ENCODE measurements around the gene MRPS33. TPM values are rescaled to one million over a fixed set of nuclear protein-coding genes. Genes with fewer than 3 reads are reported as not detected.

MRPS33 gene
- total and polyA plus RNA-seq, 2 of the 13 experiments (the other 11 are each of a cell fraction or from before 2014, with no cell fraction given): 50.9 to 91.0 TPM

DNA sequence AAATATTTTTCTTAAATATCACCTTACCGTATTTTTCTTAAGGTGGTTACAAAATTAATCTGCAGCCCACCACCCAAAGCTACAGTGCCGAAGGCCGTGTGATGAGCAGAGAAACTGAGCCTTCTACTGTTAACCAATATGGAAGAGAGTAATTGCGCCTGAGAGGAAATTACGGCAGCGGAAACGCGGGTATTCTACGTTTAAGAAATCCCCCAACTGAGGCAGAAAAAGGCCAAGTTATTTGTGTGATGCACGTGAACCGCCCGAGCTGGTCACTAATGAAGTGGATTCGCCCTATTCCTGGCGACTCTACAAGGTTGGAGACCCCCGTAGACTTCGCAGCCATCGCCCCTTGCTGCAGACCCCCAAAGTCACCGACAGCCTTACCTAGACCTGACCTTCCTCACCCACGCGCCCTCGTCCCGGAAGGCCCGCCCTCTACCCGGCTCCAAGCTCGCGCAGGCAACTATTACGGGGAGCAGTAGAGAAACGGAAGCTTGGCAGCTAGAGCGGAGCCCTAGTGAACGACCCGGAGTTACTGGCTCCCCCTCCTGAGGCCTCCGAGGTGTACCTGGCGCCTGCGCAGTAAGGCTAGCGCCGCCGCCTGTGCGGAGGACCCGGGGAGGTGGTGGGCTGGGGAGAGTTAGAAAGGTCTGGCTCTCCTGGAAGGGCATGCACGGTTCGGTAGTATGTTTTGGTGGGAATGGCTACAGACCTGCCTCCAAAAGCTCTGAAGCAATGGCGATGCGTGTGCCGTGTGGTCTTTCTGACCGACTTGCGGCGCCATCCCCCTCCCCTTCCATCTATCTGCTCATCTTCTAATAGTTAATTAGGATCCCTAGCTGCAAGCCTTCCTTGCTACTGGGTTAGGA lies at the start of gene MRPS33 (continued):
- TF ChIP-seq, protein P1, sequence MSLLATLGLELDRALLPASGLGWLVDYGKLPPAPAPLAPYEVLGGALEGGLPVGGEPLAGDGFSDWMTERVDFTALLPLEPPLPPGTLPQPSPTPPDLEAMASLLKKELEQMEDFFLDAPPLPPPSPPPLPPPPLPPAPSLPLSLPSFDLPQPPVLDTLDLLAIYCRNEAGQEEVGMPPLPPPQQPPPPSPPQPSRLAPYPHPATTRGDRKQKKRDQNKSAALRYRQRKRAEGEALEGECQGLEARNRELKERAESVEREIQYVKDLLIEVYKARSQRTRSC (CRISPR knock-in tag; IDR thresholded peaks at IDR 0.05; ENCODE audit: low read depth): no peak
- TF ChIP-seq ZNF263 (CRISPR knock-in tag; IDR thresholded peaks at IDR 0.05): no peak
- TF ChIP-seq ZNF75D (CRISPR knock-in tag; IDR thresholded peaks at IDR 0.05; ENCODE audit: borderline replicate concordance): no peak
- TF ChIP-seq, protein P2, sequence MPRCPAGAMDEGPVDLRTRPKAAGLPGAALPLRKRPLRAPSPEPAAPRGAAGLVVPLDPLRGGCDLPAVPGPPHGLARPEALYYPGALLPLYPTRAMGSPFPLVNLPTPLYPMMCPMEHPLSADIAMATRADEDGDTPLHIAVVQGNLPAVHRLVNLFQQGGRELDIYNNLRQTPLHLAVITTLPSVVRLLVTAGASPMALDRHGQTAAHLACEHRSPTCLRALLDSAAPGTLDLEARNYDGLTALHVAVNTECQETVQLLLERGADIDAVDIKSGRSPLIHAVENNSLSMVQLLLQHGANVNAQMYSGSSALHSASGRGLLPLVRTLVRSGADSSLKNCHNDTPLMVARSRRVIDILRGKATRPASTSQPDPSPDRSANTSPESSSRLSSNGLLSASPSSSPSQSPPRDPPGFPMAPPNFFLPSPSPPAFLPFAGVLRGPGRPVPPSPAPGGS (CRISPR knock-in tag; IDR thresholded peaks at IDR 0.05): peak; percentile 79; the same call in 1 of the 2 replicates
- TF ChIP-seq ATF7-NPFF (CRISPR knock-in tag; IDR thresholded peaks at IDR 0.05; ENCODE audit: low read depth): no peak
- no peak for TF ChIP-seq ZNF30 (CRISPR knock-in tag; IDR thresholded peaks at IDR 0.05)
- TF ChIP-seq, protein P3, sequence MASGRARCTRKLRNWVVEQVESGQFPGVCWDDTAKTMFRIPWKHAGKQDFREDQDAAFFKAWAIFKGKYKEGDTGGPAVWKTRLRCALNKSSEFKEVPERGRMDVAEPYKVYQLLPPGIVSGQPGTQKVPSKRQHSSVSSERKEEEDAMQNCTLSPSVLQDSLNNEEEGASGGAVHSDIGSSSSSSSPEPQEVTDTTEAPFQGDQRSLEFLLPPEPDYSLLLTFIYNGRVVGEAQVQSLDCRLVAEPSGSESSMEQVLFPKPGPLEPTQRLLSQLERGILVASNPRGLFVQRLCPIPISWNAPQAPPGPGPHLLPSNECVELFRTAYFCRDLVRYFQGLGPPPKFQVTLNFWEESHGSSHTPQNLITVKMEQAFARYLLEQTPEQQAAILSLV (CRISPR knock-in tag; IDR thresholded peaks at IDR 0.05; ENCODE audit: borderline replicate concordance): peak; percentile 94
- no peak for TF ChIP-seq RORA (CRISPR knock-in tag; IDR thresholded peaks at IDR 0.05)
- 0 out of 2 replicates have a peak, but pooled peaks have one; percentile 43 for TF ChIP-seq SRY (CRISPR knock-in tag; IDR thresholded peaks at IDR 0.05)
- TF ChIP-seq ZNF780A (CRISPR knock-in tag; IDR thresholded peaks at IDR 0.05): 0 out of 2 replicates have a peak, but pooled peaks have one; percentile 37
- TF ChIP-seq NFE2 (CRISPR knock-in tag; IDR thresholded peaks at IDR 0.05): no peak
- TF ChIP-seq ZNF558 (CRISPR knock-in tag; IDR thresholded peaks at IDR 0.05; ENCODE audit: borderline replicate concordance): peak; percentile 85; the same call in 1 of the 2 replicates
- TF ChIP-seq ZNF431 (CRISPR knock-in tag; IDR thresholded peaks at IDR 0.05; ENCODE audit: borderline replicate concordance, low read depth): no peak; the same call in 1 of the 2 replicates
- TF ChIP-seq KDM3A (CRISPR knock-in tag; IDR thresholded peaks at IDR 0.05; ENCODE audit: low read depth): peak; percentile 86
- TF ChIP-seq MXD4 (CRISPR knock-in tag; IDR thresholded peaks at IDR 0.05): peak; percentile 82
- TF ChIP-seq, protein P4, sequence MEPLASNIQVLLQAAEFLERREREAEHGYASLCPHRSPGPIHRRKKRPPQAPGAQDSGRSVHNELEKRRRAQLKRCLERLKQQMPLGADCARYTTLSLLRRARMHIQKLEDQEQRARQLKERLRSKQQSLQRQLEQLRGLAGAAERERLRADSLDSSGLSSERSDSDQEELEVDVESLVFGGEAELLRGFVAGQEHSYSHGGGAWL (CRISPR knock-in tag; IDR thresholded peaks at IDR 0.05): peak; percentile 63; the same call in 1 of the 2 replicates
- no peak for TF ChIP-seq ZBTB42 (CRISPR knock-in tag; IDR thresholded peaks at IDR 0.05)
- TF ChIP-seq SIN3A (IDR thresholded peaks at IDR 0.05; ENCODE audit: borderline replicate concordance, low read depth, low read length): peak; percentile 64; the same call in 1 of the 2 replicates
- TF ChIP-seq ZNF563 (CRISPR knock-in tag; IDR thresholded peaks at IDR 0.05): peak; percentile 76; the same call in 1 of the 2 replicates
- TF ChIP-seq ZNF260 (CRISPR knock-in tag; IDR thresholded peaks at IDR 0.05; ENCODE audit: borderline replicate concordance, low read depth): no peak
- TF ChIP-seq, protein P5, sequence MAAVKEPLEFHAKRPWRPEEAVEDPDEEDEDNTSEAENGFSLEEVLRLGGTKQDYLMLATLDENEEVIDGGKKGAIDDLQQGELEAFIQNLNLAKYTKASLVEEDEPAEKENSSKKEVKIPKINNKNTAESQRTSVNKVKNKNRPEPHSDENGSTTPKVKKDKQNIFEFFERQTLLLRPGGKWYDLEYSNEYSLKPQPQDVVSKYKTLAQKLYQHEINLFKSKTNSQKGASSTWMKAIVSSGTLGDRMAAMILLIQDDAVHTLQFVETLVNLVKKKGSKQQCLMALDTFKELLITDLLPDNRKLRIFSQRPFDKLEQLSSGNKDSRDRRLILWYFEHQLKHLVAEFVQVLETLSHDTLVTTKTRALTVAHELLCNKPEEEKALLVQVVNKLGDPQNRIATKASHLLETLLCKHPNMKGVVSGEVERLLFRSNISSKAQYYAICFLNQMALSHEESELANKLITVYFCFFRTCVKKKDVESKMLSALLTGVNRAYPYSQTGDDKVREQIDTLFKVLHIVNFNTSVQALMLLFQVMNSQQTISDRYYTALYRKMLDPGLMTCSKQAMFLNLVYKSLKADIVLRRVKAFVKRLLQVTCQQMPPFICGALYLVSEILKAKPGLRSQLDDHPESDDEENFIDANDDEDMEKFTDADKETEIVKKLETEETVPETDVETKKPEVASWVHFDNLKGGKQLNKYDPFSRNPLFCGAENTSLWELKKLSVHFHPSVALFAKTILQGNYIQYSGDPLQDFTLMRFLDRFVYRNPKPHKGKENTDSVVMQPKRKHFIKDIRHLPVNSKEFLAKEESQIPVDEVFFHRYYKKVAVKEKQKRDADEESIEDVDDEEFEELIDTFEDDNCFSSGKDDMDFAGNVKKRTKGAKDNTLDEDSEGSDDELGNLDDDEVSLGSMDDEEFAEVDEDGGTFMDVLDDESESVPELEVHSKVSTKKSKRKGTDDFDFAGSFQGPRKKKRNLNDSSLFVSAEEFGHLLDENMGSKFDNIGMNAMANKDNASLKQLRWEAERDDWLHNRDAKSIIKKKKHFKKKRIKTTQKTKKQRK (IDR thresholded peaks at IDR 0.05; ENCODE audit: low read length): no peak

Data from HepG2 (cell line).